Measurements from ENCODE around the gene AVPR1B. TPM values are rescaled to one million over a fixed set of nuclear protein-coding genes. Genes with fewer than 3 reads are reported as not detected.

The AVPR1B gene
- total RNA-seq, 1 experiment from 2014 or later = not detected

GRCh38 chr1:206142770-206143169, 25.6 kb upstream of the AVPR1B start:
- no peaks in the 10 kb centered on the region for H3K4me1 ChIP-seq (ENCODE audit: control insufficient read depth, insufficient read depth, low read length)
- peaks cover 31% of the 10 kb centered on the region for H3K27me3 ChIP-seq (ENCODE audit: control insufficient read depth, insufficient read depth, low read length)
- TF ChIP-seq TCF7L2 (IDR thresholded peaks at IDR 0.05; ENCODE audit: low read depth, low read length) (no peak), POLR2AphosphoS5 (IDR thresholded peaks at IDR 0.05; ENCODE audit: low read depth, low read length) (no peak), SIN3A (IDR thresholded peaks at IDR 0.05; ENCODE audit: borderline replicate concordance, insufficient read depth, low read depth, low read length) (no peak), REST (IDR thresholded peaks at IDR 0.05; ENCODE audit: insufficient read depth in 1 of 2, low read depth in 2 of 2, low read length in 1 of 2) (no peak)
- TF ChIP-seq, protein P1, sequence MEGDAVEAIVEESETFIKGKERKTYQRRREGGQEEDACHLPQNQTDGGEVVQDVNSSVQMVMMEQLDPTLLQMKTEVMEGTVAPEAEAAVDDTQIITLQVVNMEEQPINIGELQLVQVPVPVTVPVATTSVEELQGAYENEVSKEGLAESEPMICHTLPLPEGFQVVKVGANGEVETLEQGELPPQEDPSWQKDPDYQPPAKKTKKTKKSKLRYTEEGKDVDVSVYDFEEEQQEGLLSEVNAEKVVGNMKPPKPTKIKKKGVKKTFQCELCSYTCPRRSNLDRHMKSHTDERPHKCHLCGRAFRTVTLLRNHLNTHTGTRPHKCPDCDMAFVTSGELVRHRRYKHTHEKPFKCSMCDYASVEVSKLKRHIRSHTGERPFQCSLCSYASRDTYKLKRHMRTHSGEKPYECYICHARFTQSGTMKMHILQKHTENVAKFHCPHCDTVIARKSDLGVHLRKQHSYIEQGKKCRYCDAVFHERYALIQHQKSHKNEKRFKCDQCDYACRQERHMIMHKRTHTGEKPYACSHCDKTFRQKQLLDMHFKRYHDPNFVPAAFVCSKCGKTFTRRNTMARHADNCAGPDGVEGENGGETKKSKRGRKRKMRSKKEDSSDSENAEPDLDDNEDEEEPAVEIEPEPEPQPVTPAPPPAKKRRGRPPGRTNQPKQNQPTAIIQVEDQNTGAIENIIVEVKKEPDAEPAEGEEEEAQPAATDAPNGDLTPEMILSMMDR (IDR thresholded peaks at IDR 0.05) = no peak
- in situ Hi-C loops (cut with HindIII; ENCODE audit: low pct_unique_long_range_greater_than_20kb, low sequenced_read_pairs) = no loop called here
- no peak overlapping the region for H3K4me3 ChIP-seq (ENCODE audit: low read depth in 2 of 2, low read length in 2 of 2)
- ChIA-PET CTCF (no interaction called here), POLR2A (no interaction called here)
- intact Hi-C loops (cut with micrococcal nuclease; ENCODE audit: unreplicated experiment) = no loop called here
- ATAC-seq (no peak), DNase-seq (ENCODE audit: low read depth, low spot score) (no peak)
- no peaks in the 10 kb centered on the region for H3K36me3 ChIP-seq (ENCODE audit: control insufficient read depth, insufficient read depth, low read length)
- H3K27ac ChIP-seq (ENCODE audit: low read length) = no peak overlapping the region
- H3K9me3 ChIP-seq (ENCODE audit: control insufficient read depth, insufficient read depth, low read depth, low read length) = no peaks in the 10 kb centered on the region
- no TSS peak for BruUV-seq (replicated peaks)

DNA sequence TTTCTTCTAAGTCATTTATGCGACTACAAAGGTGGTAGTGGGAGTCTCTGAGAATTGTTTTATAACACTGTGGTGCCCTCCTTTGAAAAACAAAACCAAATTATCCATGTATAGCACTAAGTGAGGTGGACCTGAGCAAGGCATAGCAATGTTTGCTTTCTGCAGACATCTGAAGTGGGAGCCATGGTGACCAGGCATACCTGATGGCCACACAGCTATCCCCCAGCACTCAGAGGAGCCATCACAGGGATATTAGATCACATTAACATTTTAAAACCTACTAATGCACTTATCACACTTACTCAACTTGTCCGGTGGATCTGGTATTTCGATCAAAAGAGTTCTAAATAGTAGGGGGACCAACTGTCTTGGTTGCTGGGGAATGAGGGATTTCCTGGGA, 24.8 kb upstream of the AVPR1B start:
- ATAC-seq = no peak
- POLR2A ChIA-PET = no interaction called here

More for the DNA sequence above, 24.8 kb upstream of the AVPR1B start:
- TF ChIP-seq POLR2AphosphoS5 (IDR thresholded peaks at IDR 0.05; ENCODE audit: low read depth, low read length) (no peak), SIN3A (IDR thresholded peaks at IDR 0.05; ENCODE audit: borderline replicate concordance, insufficient read depth, low read depth, low read length) (no peak), TCF7L2 (IDR thresholded peaks at IDR 0.05; ENCODE audit: low read depth, low read length) (no peak), REST (IDR thresholded peaks at IDR 0.05; ENCODE audit: insufficient read depth in 1 of 2, low read depth in 2 of 2, low read length in 1 of 2) (no peak)
- TF ChIP-seq, protein P1 (IDR thresholded peaks at IDR 0.05) = no peak
- H3K4me3 ChIP-seq (ENCODE audit: low read depth in 2 of 2, low read length in 2 of 2) = no peak overlapping the region
- no peak for DNase-seq (ENCODE audit: low read depth, low spot score)
- H3K36me3 ChIP-seq (ENCODE audit: control insufficient read depth, insufficient read depth, low read length) = no peaks in the 10 kb centered on the region
- H3K9me3 ChIP-seq (ENCODE audit: control insufficient read depth, insufficient read depth, low read depth, low read length) = no peaks in the 10 kb centered on the region
- in situ Hi-C loops (cut with HindIII; ENCODE audit: low pct_unique_long_range_greater_than_20kb, low sequenced_read_pairs) = no loop called here
- no TSS peak for BruUV-seq (replicated peaks)
- H3K27me3 ChIP-seq (ENCODE audit: control insufficient read depth, insufficient read depth, low read length) = peaks cover 29% of the 10 kb centered on the region
- H3K27ac ChIP-seq (ENCODE audit: low read length) = no peak overlapping the region
- no peaks in the 10 kb centered on the region for H3K4me1 ChIP-seq (ENCODE audit: control insufficient read depth, insufficient read depth, low read length)
- intact Hi-C loops (cut with micrococcal nuclease; ENCODE audit: unreplicated experiment) = no loop called here
- CTCF ChIA-PET = no interaction called here
